HG03139 (cell line): Measurements from ENCODE around the gene VAC14.

Source experiments
- ATAC-seq: cut with Tn5 transposase; IDR thresholded peaks from one replicate; pipeline ENCODE4 v1.9.1; 2021; ENCODE audit not compliant: unreplicated experiment

The VAC14 gene

DNA sequence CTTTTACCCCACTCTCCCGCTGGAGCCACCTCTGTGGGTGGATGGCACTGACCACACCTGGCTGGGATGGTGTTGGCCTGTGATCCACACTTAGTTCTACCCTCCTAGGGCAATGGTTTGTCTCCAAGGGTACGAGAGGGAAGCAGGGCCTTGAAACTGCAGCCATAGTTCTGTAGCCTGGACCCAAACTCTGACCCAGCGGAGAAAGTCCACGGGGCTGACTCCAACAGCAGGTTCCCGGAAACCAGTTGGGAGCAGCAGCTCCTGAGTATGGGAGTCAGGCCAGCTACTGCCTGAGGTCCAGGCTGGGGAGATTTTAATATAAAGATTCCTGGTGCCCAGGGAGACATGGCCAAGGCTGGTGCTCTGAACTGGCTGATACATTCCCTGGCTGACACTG, 91.5 kb downstream of the VAC14 start:
- no peak for ATAC-seq

DNA sequence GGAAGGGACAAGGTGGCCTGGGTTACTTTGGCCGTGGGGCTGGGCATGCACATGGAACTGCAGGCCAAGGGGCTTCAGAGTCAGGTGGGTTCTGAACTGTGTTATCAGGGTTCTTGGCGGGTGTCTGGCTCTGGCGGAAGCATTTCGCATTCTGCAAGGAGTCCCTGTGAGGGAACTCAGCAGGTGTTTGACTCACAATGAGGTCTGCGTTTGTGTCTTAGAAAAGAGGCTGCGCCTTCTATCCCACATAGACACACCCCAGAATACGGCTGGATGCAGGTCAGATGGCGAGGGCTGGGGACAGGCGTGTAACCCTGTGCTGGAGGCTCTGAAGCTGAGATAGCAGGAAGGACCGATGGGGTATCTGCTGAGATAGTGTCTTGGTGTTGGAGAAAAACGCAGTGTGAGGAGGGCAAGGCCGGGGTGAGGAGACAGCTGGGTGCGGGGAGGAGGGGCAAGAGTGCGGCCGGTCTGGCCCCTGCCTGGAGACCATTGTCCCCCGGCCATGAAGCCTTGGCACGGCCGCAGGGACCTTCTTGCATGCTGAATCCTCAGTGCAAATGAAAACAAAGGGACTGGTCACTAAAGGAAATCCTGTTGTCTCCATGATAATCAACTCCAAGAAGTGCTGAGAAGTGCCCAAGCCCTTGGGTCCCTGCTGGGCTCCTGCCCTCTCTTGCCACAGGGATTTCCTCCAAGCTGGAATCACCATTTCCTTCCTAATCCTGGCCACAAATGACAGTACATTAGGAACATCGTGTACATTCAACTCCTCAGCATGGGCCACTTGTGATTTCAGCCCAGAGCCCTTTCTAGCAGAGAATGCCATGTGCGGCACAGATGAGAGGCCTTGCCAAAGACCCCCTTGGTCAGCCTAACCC, 92.4 kb downstream of the VAC14 start:
- ATAC-seq = no peak

DNA sequence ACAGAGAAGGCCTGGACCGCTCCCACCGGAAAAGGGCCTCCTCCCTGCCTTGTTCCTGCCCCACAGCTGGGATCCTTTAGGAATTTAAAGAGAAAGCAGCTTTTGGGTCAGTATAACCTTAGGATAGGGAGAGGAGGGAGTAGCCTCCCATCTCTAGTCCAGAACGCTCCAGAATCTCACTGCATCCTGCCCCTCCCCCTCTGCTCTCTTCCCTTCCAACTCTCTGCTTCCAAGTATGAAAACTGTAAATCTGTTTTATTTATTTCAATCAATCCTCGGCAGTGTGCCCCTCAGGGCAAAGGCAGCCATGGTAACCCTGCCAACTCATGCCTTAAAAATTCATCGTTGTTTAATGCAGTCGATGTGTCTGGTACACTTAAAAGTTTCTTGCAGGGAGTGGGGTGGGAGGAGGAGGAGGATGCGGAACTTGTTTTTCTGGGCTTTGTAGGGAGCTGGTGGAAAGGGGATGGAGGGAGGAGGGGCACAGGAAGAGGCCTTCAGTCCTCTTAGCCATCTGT, 94.0 kb downstream of the VAC14 start:
- no peak for ATAC-seq

DNA sequence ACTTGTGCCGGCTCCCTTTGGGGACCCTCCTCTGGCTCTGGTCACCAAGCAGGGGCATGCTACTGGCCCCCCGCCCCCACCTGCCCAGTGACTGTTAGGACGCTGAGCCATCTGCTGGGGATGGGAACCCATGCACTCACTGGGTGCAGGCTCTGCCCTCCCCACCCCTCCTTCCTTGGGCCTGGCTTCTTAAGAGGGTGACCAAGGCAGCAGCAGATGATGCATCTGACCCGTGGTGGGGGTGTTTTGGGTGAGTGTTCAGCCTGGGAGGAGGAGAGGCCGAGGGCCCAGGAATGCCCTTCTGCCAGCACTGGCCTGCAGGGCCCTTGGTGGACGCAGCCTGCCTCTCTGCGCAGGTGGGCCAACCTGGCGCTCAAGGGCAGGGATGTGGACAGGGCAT, 95.9 kb downstream of the VAC14 start:
- ATAC-seq = no peak

DNA sequence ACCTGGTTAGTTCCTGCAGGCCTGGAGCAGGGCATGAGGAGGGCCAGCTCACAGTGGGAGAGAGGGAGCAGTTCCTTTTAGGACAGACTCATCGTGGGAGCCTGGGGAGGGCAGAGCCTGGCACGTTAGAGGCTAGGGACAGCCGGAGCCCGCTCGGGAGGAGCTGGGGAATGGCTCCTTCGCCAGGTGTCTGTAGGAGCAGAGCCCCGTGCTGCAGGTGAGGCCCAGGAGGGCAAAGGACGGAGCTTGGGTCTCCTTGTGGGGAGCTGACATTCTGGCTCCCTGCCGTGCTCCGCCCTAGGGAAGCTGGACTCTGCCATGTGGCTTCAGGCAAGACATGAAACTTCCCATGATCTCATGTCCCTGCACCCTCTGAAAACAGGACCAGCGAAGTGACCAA, 96.4 kb downstream of the VAC14 start:
- ATAC-seq = no peak

DNA sequence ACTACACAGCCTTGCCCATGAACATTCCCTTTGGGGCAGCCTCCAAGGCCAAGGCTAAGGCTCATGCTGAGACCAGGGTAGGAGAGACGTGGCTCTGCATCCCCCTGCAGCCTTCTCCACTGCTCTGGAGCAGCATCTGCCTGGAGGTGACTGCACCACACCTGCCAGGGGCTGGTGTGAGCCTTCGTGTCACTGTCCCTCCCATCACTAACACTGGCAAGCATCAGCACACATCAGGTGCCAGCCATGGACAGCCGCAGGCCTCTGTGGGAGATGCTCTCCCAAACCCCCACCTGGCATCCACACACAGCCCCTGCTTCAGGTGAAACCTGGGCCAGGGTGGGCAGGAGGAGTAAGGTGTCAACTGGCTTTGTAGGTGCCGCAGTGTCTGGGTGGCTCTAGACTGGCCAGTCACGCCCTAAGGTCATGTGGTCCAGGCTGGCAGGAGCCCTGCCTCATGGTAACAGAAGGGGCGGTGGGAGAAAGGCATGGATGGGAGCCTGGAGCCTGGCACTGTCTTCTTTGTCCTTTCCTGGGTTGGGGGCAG, 97.0 kb downstream of the VAC14 start:
- ATAC-seq = no peak

DNA sequence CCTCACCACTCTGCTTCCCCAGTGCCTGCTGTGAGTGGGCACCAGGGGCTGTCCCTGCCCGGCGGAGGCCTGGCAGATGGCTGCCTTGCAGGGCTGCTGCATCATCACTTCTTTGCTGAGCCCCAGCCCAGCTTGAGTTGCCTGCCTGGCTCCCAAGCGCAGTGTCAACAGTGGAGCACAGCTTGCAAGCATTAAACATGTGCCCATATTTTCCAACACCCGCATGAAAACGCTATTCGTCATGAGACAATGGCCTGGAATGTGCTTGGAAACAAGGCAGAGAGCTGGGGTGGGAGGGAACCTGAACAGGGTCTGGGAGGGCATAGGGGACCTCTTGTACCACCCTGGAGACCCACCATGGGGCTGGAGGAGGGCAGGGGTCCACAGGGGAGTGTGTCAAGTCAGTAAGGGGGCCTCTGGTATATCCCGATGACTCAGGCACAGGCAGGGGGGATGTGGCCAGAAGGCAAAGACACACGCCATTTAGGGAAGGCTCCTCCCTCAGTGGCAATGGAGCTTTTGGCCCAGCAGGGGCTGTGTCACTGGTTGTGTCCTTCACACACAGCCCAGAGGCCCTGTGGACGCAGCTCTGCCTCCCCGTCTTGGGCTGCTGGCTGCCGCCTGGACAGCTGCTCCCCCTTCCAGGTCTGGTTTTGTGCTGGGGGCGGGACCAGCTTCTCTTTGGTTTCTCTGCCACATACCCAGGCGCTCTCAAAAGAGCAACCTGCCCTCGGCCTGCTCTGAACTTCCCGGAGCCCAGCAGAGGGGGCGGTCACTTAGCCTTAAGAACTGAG, 97.7 kb downstream of the VAC14 start:
- no peak for ATAC-seq

DNA sequence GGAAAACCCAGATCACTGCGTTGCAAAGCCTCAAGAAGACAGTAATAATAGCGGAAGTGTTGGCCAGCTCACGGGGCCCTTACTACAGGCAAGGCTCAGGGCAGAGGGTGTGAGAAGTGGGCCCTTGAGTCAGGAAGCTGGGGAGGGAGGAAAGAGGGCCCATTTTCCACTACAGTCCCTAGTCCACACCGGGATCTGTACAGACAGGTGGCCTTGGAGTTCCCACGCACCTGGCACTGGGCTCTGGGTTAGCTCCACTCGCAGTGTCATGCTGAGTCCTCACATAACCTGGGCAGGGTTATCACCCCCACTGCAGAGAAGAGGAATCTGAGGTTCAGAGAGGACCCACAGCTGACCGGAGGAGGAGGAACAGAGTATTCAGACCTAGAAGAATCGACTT, 98.3 kb downstream of the VAC14 start:
- ATAC-seq = no peak

DNA sequence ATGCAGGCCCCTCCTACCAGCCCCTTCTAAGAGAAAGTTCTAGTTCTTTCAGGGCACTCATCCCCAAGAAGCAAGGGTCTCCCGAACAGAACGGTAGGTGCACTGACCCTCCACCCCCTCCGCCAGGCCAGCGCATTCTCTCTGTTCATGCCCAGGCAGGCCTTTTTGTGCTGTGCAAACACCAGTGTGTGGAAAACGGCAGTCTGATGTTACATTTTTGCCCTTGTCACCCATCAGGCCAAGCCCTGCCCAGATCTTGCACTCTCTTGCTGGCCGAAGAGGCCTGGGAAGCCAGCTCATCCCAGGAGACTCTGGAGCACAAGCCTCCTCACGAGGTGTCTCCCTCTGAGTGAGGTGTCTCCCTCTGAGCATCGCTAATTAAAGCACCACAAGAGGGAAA, 99.0 kb downstream of the VAC14 start:
- no peak for ATAC-seq

DNA sequence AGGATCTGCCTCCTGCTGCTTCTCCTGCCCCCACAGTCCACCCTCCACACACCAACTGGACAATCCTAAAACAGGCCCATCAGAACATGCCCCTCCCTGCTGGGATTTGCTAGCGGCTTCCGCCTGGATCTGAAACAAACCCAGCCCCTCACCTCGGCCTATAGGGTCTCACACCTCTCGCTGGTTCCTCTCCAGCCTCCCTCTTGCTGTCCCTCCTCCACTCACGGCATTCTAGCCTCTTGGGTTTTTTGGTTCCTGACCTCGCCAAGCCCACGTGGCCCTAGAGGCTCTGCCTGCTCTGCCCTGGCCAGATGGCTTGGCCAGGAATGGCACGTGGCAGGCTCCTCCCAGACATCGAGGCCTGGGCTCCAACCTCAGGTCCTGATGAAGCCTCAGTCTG, 99.4 kb downstream of the VAC14 start:
- ATAC-seq = no peak

DNA sequence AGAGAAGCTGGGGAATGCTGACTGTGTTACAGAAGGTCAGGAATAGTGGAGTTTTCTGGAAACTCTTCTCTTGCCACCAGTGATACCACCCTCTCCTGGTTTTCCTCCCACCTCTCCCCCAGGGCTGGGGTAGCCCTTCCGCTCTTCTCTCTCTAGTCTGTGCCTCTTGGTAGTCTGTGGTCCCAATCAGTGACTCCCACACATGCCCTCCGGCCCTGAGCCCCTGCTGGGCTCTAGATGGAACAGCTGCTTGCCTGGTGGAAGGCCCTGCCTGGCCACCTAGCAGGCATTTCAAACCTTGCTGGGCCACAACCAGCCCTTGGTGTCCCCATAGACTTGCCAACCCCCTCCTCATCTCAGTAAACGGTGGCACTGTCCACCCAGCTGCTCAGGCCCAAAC, 99.9 kb downstream of the VAC14 start:
- ATAC-seq = no peak

DNA sequence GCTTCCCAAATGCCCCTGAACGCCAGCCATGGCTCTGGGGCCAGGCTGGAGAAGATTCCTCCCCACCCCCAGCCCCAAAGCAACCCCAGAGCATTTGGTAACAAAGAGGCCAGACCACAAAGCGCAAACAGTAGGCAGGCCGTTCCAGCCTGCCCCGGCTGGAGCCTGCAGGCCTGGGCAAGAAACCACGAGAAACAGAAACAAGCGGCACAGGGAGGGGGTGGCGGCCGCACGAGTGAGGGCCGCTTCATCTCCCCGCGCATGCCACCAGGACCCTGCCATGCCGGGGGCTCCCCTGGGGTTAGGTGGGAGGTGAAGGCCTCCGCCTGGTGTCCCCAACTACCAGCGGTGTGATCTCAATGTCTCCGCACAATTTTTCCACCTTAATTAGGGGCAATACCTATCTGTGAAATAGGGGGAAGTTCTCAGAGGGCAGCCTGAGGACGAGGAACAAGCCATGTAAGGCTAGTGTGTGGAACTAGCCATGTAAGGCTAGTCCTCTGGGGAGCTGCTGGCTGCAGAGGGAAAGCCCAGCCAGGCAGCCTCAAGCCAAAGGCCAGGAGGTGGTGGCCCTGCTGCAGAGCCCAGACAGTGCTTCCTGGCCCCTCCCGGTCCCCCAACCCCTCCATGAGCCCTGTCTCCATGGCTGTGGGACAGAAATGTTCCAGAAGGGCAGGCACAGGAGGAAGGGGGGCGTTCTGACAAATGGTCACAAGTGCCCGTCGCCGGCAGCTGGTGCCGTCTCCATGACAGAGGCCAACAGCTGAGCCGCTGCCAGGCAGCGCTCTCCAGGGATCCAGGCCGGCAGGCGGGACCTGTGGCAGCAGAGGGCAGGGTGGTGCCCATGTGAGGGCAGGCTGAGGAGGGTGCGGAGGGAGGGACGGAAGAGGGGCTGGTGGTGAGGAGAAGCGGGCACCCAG, 100.6 kb downstream of the VAC14 start:
- no peak for ATAC-seq

DNA sequence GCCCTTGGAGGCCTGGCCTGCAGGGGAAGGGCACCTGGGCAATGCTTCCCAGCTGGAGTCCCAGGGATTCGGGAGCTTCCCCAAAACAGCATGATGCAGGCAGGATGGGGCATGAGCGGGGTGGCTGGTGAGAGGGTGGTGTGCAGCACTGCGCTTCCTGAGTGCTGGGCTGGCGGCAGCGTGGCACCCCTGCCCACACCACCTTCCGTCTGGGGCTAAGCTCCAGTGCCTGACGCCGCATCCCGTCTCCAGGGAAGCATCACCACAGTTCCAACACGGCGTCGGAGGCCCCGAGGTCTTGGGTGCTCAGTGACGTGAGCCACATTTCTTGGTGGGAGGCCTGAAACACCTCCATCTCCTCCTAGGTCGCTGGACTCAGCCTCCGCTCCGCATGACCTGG, 101.3 kb downstream of the VAC14 start:
- no peak for ATAC-seq

DNA sequence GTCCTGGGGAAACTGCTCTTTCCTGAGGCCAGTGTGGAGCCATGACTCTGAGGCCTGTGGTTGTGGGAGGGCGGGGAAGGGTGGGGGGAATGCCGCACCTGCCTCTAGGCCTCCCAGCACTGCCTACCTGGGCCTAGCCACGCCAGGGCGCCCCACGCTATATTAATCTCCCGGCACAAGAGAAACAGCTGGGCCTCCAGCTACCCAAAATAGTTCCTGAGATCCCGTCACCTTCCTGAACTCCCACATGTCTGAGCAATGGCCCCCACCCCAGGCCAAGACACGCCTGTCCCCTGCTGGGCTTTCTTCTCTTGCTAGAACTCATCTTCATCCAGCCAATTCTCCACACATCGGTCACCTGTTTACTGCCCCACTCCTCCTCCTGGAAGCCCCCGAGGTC, 102.1 kb downstream of the VAC14 start:
- no peak for ATAC-seq

DNA sequence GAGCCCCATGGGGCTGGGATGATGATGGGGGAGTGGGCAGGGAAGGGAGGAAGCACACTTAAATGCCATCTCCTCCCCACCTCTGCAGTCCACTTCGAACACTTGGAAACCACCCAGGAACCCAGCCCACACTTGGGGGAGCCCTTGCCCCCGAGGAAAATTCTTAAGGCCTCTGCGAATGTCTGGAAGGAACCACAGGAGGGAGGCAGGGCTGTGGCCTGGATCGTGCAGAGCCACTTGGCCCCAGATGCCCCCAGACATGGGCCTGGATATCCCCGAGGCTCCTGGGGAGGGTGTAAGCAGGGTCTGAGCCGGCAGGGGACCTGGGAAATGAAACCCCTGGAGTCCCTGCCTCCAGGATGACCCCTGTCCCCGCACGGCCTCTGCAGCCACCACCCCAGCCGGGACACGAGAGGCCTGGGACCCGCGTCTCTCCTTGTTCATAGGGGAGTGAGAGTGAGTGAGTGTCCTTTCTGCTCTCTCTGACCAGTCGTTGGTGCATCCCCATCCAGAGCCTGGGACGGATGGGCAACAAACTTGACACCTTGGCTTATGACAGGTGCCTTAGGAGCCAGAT, 103.3 kb downstream of the VAC14 start:
- ATAC-seq = no peak

DNA sequence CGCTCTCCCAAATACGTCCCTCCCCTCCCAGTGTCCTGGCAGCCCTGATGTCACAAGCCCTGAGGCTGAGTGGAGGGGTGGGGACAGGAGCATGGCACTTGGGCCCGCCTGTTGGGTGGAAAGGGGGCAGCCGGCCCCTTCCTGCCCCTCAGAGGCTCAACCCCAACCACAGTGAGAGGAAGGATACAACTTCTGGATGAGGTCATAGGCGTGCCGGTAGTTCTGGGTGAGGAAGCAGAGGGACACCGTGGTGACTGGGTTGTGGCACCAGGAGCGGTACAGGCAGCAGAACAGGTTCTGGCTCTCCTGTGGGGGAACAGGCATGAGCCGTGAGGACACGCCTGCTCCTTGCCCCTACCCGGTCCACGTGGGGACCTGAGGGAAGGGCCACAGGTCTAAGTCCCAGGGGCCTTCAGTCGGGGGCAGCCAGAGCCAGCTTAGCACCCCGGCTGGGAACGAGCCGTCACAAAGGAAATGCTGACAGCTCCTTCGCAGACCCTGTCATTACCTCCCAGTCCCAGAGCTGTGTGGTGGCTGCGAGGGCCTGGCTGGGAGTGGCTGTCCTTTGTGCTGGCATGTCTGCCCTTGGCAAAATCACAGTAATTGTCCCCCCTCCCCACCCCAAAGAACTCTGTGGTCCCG, 103.9 kb downstream of the VAC14 start:
- ATAC-seq = no peak

DNA sequence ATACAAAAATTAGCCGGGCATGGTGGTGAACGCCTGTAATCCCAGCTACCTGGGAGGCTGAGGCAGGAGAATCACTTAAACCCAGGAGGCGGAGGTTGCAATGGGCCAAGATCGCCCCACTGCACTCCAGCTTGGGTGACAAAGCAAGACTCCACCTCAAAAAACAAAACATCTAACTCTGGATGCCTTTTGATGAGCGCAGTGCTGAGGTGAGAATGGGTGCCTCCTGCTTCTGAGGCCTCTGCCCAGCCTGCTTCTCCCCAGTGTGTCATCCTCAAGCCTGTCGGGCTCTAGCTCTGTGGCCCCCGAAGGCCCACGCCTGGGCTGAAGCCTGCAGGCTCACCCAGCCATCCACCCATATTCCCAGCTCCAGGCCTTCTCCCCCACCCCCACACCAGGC, 104.6 kb downstream of the VAC14 start:
- ATAC-seq = no peak

DNA sequence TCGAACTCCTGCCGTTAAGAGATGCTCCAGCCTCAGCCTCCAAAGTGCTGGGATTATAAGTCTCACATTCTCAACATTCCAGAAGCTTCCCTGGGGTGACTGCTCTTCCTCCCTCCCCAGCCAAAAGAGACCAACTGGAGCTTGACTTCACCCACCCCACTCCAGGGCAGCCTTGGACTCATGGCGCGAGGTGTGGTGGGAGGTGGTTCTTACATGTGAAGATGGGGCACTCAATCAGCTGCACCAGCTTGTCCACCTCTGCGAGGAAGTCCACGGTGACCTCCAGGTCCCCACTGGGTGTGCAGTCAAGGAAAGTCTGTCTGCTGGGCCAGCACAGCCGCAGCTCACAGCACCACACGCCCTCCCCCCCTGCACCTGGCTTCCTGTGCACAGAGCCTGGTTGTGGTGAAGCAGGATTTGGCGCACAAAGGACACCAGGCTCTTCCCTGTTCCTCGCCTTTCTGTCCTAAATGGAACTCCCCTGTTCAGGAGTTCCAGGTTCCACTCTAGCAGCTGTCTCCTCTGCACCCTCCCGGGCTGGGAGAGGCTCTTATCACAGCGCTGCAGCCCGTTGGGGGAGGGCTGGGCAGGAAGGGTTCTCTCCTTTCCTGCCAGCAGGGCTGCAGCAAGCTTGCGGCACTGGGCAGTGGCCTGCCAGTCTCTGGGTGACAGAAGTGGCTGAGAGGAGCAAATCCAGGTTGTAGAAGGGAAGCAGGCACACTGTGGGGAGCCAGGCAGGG, 105.5 kb downstream of the VAC14 start:
- ATAC-seq = peak; percentile 52

DNA sequence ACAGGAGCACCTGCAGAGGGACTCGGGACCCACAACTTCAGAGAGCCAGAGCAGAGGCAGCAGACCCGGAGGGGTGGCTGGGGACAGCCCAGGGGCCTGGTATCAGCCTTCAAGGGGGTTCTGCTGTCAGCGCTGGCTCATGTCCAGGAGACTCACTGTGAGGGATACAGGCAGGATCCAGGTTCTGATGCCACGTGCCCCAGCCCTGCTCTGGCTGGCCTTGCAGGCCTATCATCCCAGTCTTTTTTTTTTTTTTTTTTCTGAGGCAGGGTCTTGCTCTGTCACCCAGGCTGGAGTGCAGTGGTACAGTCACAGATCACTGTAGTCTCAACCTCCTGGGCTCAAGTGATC, 106.1 kb downstream of the VAC14 start:
- no peak for ATAC-seq
